Stimulated activated naive B cell treated with anti-CD40 and anti-IgM and Interleukin-4, amounts not matched to agents 10 μg/mL and 1 μg/mL and 100 μg/mL, for 72 hours (primary cell): ENCODE data around the gene BIRC7.

Source experiments
- ATAC-seq, 2 donors: fragments of 150-1000 bp; cut with Tn5 transposase; replicated peaks; 2 replicates each; pipeline ENCODE4 v1.10.0; 2021; ENCODE audit warnings: moderate library complexity in 1 of 2
- DNase-seq: peaks from one replicate; pipeline ENCODE4 v3.0.0; 2021
- H3K27ac Mint-ChIP-seq: one replicate; pipeline ENCODE4 v1.8.0; 2022; ENCODE audit warnings: mild to moderate bottlenecking, mixed read lengths
- H3K27me3 Mint-ChIP-seq, 2 donors: one replicate each; pipeline ENCODE4 v1.8.0; 2022; ENCODE audit warnings: mixed read lengths in 2 of 2
- H3K36me3 Mint-ChIP-seq, 2 donors: one replicate each; pipeline ENCODE4 v1.8.0; 2022; ENCODE audit warnings: mixed read lengths in 2 of 2, mild to moderate bottlenecking in 1 of 2
- H3K4me1 Mint-ChIP-seq, 2 donors: one replicate each; pipeline ENCODE4 v1.8.0; 2022; ENCODE audit warnings: mixed read lengths in 2 of 2, mild to moderate bottlenecking in 1 of 2
- H3K4me3 Mint-ChIP-seq, 2 donors: one replicate each; pipeline ENCODE4 v1.8.0; 2022; ENCODE audit warnings: mild to moderate bottlenecking in 2 of 2, mixed read lengths in 2 of 2, moderate library complexity in 1 of 2
- H3K9me3 Mint-ChIP-seq, 2 donors: one replicate each; pipeline ENCODE4 v1.8.0; 2022; ENCODE audit warnings: mixed read lengths in 2 of 2, mild to moderate bottlenecking in 1 of 2

Gene BIRC7

GRCh38 chr20:63225082-63225454, 10.6 kb upstream of the BIRC7 start:
- no peak for ATAC-seq
- peaks cover 30 to 40% of the 10 kb centered on the region in 2 donors for H3K27me3 Mint-ChIP-seq
- no peak overlapping the region for H3K27ac Mint-ChIP-seq

GRCh38 chr20:63226042-63226943, 9.4 kb upstream of the BIRC7 start:
- Mint-ChIP-seq H3K27ac (no peak overlapping the region), H3K9me3 (no peaks in the 10 kb centered on the region), H3K4me3 (no peak overlapping the region), H3K36me3 (no peaks in the 10 kb centered on the region), H3K4me1 (peaks cover 8 to 9% of the 10 kb centered on the region in 2 donors), H3K27me3 (peaks cover 32 to 40% of the 10 kb centered on the region in 2 donors)
- no peak for ATAC-seq
- no peak for DNase-seq

More at GRCh38 chr20:63225082-63225454, 10.6 kb upstream of the BIRC7 start:
- DNase-seq: no peak
- Mint-ChIP-seq H3K36me3 (no peaks in the 10 kb centered on the region), H3K9me3 (no peaks in the 10 kb centered on the region), H3K4me3 (no peak overlapping the region), H3K4me1 (peaks cover 0 to 2% of the 10 kb centered on the region in 2 donors)

GRCh38 chr20:63227260-63227659, 8.4 kb upstream of the BIRC7 start:
- peaks cover 40 to 49% of the 10 kb centered on the region in 2 donors for H3K27me3 Mint-ChIP-seq
- no peak overlapping the region for H3K27ac Mint-ChIP-seq
- no peak for ATAC-seq
- H3K9me3 Mint-ChIP-seq: no peaks in the 10 kb centered on the region
- no peak overlapping the region for H3K4me3 Mint-ChIP-seq
- H3K4me1 Mint-ChIP-seq: peaks cover 8 to 9% of the 10 kb centered on the region in 2 donors
- DNase-seq: no peak
- no peaks in the 10 kb centered on the region for H3K36me3 Mint-ChIP-seq

GRCh38 chr20:63228806-63229205, 6.9 kb upstream of the BIRC7 start:
- DNase-seq (no peak), ATAC-seq (no peak)
- Mint-ChIP-seq H3K9me3 (no peaks in the 10 kb centered on the region), H3K4me1 (peaks cover 8% of the 10 kb centered on the region in 2 donors), H3K27me3 (peaks cover 48 to 64% of the 10 kb centered on the region in 2 donors), H3K27ac (no peak overlapping the region), H3K4me3 (no peak overlapping the region), H3K36me3 (no peaks in the 10 kb centered on the region)

- ATAC-seq (peak in 1 of 2 donors; percentile 39), DNase-seq (no peak)
- no peak overlapping the region for H3K27ac Mint-ChIP-seq
- H3K4me1 Mint-ChIP-seq: peaks cover 10 to 19% of the 10 kb centered on the region in 2 donors
- no peaks in the 10 kb centered on the region for H3K9me3 Mint-ChIP-seq
- H3K27me3 Mint-ChIP-seq: peaks cover 58 to 67% of the 10 kb centered on the region in 2 donors
- H3K36me3 Mint-ChIP-seq: no peaks in the 10 kb centered on the region
- no peak overlapping the region for H3K4me3 Mint-ChIP-seq
Observed at GRCh38 chr20:63230800-63231268, 4.9 kb upstream of the BIRC7 start.

- H3K4me1 Mint-ChIP-seq: peaks cover 10 to 20% of the 10 kb centered on the region in 2 donors
- no peak for DNase-seq
- H3K27ac Mint-ChIP-seq: no peak overlapping the region
- no peaks in the 10 kb centered on the region for H3K9me3 Mint-ChIP-seq
- no peak overlapping the region for H3K4me3 Mint-ChIP-seq
- H3K36me3 Mint-ChIP-seq: no peaks in the 10 kb centered on the region
- ATAC-seq: no peak
- H3K27me3 Mint-ChIP-seq: peaks cover 58 to 60% of the 10 kb centered on the region in 2 donors
Observed at GRCh38 chr20:63232235-63233060, 3.3 kb upstream of the BIRC7 start.

- ATAC-seq: no peak
- no peak for DNase-seq
- Mint-ChIP-seq H3K4me3 (no peak overlapping the region), H3K9me3 (no peaks in the 10 kb centered on the region), H3K36me3 (no peaks in the 10 kb centered on the region), H3K4me1 (peaks cover 10 to 20% of the 10 kb centered on the region in 2 donors), H3K27ac (no peak overlapping the region), H3K27me3 (peaks cover 58 to 60% of the 10 kb centered on the region in 2 donors)
Observed at GRCh38 chr20:63233061-63233344, 2.7 kb upstream of the BIRC7 start.

- H3K4me1 Mint-ChIP-seq: peaks cover 10 to 20% of the 10 kb centered on the region in 2 donors
- DNase-seq (no peak), ATAC-seq (no peak)
- no peak overlapping the region for H3K4me3 Mint-ChIP-seq
- no peak overlapping the region for H3K27ac Mint-ChIP-seq
- peaks cover 51 to 53% of the 10 kb centered on the region in 2 donors for H3K27me3 Mint-ChIP-seq
- no peaks in the 10 kb centered on the region for H3K36me3 Mint-ChIP-seq
- no peaks in the 10 kb centered on the region for H3K9me3 Mint-ChIP-seq
Observed at GRCh38 chr20:63233924-63234323, 1.8 kb upstream of the BIRC7 start.

GRCh38 chr20:63234693-63235398, 859 bp upstream of the BIRC7 start:
- Mint-ChIP-seq H3K27me3 (peaks cover 42 to 43% of the 10 kb centered on the region in 2 donors), H3K9me3 (no peaks in the 10 kb centered on the region), H3K36me3 (no peaks in the 10 kb centered on the region), H3K4me1 (peaks cover 10 to 20% of the 10 kb centered on the region in 2 donors), H3K4me3 (no peak overlapping the region), H3K27ac (no peak overlapping the region)
- DNase-seq: no peak
- peak; percentile 60 to 66 for ATAC-seq

- H3K36me3 Mint-ChIP-seq: no peaks in the 10 kb centered on the region
- H3K27me3 Mint-ChIP-seq: peaks cover 28 to 29% of the 10 kb centered on the region in 2 donors
- peaks cover 3 to 12% of the 10 kb centered on the region in 2 donors for H3K4me1 Mint-ChIP-seq
- no peak overlapping the region for H3K27ac Mint-ChIP-seq
- no peak overlapping the region for H3K4me3 Mint-ChIP-seq
- DNase-seq (no peak), ATAC-seq (no peak)
- no peaks in the 10 kb centered on the region for H3K9me3 Mint-ChIP-seq
Observed at GRCh38 chr20:63236116-63236837, 572 bp downstream of the BIRC7 start.

GRCh38 chr20:63238031-63238430, 2.3 kb downstream of the BIRC7 start:
- no peak overlapping the region for H3K27ac Mint-ChIP-seq
- no peaks in the 10 kb centered on the region for H3K36me3 Mint-ChIP-seq
- ATAC-seq: no peak
- peaks cover 3 to 12% of the 10 kb centered on the region in 2 donors for H3K4me1 Mint-ChIP-seq
- no peak for DNase-seq
- no peaks in the 10 kb centered on the region for H3K9me3 Mint-ChIP-seq
- no peak overlapping the region for H3K4me3 Mint-ChIP-seq
- peaks cover 15 to 16% of the 10 kb centered on the region in 2 donors for H3K27me3 Mint-ChIP-seq

- no peak overlapping the region for H3K4me3 Mint-ChIP-seq
- H3K27me3 Mint-ChIP-seq: peaks cover 11 to 17% of the 10 kb centered on the region in 2 donors
- DNase-seq (no peak), ATAC-seq (peak in 1 of 2 donors; percentile 47)
- no peaks in the 10 kb centered on the region for H3K9me3 Mint-ChIP-seq
- H3K27ac Mint-ChIP-seq: no peak overlapping the region
- peaks cover 3 to 12% of the 10 kb centered on the region in 2 donors for H3K4me1 Mint-ChIP-seq
- H3K36me3 Mint-ChIP-seq: no peaks in the 10 kb centered on the region
Observed at GRCh38 chr20:63238514-63239125, 2.9 kb downstream of the BIRC7 start.

GRCh38 chr20:63239431-63239830, 3.7 kb downstream of the BIRC7 start:
- H3K9me3 Mint-ChIP-seq: no peaks in the 10 kb centered on the region

More at GRCh38 chr20:63239431-63239830, 3.7 kb downstream of the BIRC7 start:
- Mint-ChIP-seq H3K27me3 (peaks cover 14 to 19% of the 10 kb centered on the region in 2 donors), H3K4me1 (peaks cover 3 to 12% of the 10 kb centered on the region in 2 donors), H3K4me3 (no peak overlapping the region), H3K36me3 (no peaks in the 10 kb centered on the region), H3K27ac (no peak overlapping the region)
- DNase-seq: no peak
- ATAC-seq: no peak
